GM12864 (cell line): Measurements from ENCODE around the gene ACTL6B.

Source experiments
- DNase-seq: peaks from one replicate; pipeline ENCODE4 v3.0.0-alpha.2; 2011; ENCODE audit warnings: low read depth
- H3K4me3 ChIP-seq: 2 replicates; pipeline ENCODE4 v1.5.1; 2011; ENCODE audit warnings: mild to moderate bottlenecking, low read depth, low read length, control low read depth
- CTCF ChIP-seq: IDR thresholded peaks from 2 replicates; pipeline ENCODE4 v1.5.1; 2011; ENCODE audit warnings: low read depth, mild to moderate bottlenecking, moderate library complexity, low read length, control low read depth, inconsistent platforms; ENCODE audit errors: missing control alignments

The ACTL6B gene

GRCh38 chr7:100678291-100678984, 22.2 kb upstream of the ACTL6B start:
- no peak for DNase-seq
- no peak for TF ChIP-seq CTCF

GRCh38 chr7:100677308-100678267, 21.3 kb upstream of the ACTL6B start:
- DNase-seq = no peak
- no peak for TF ChIP-seq CTCF

More at GRCh38 chr7:100678291-100678984, 22.2 kb upstream of the ACTL6B start:
- no peak overlapping the region for H3K4me3 ChIP-seq

GRCh38 chr7:100676501-100677306, 20.5 kb upstream of the ACTL6B start:
- TF ChIP-seq CTCF = no peak
- peak overlapping the region; percentile 98 for H3K4me3 ChIP-seq
- no peak for DNase-seq

More at GRCh38 chr7:100677308-100678267, 21.3 kb upstream of the ACTL6B start:
- H3K4me3 ChIP-seq = no peak overlapping the region

GRCh38 chr7:100675581-100676350, 19.5 kb upstream of the ACTL6B start:
- peak; percentile 68 for DNase-seq
- no peak for TF ChIP-seq CTCF
- H3K4me3 ChIP-seq = peak overlapping the region; percentile 98

GRCh38 chr7:100675105-100675451, 18.8 kb upstream of the ACTL6B start:
- H3K4me3 ChIP-seq = peak overlapping the region; percentile 98
- DNase-seq = no peak
- TF ChIP-seq CTCF = no peak
